Right lung (tissue), 5 donors: ENCODE measurements around the gene CD8B2. TPM values are rescaled to one million over a fixed set of nuclear protein-coding genes. Genes with fewer than 3 reads are reported as not detected.
"Not testable (repeated sequence)": the region's sequence is repeated elsewhere in the genome, so short reads cannot be mapped to it uniquely, and the experiment has no call there.

Source experiments
- DNase-seq, 2 donors: peaks; one replicate each; pipeline ENCODE4 v3.0.0-alpha.2; 2013
- polyA plus RNA-seq, 5 donors: library from polyadenylated mRNA; unstranded; fragments of 120-200 nt; gene quantifications; one replicate each; pipeline versions ENCODE4 v1.2.1 to v1.2.3, GENCODE V29; 2013; ENCODE audit warnings: inconsistent platforms in 1 of 5, low replicate concordance in 1 of 5; ENCODE audit not compliant: insufficient read length in 5 of 5, insufficient read depth in 1 of 5

CD8B2 gene
- polyA plus RNA-seq, 5 donors, result 0.06 to 0.93 (median 0.24) TPM

GRCh38 chr2:106547164-106547903 lies 60.2 kb downstream of the CD8B2 start:
- no peak for DNase-seq

DNA sequence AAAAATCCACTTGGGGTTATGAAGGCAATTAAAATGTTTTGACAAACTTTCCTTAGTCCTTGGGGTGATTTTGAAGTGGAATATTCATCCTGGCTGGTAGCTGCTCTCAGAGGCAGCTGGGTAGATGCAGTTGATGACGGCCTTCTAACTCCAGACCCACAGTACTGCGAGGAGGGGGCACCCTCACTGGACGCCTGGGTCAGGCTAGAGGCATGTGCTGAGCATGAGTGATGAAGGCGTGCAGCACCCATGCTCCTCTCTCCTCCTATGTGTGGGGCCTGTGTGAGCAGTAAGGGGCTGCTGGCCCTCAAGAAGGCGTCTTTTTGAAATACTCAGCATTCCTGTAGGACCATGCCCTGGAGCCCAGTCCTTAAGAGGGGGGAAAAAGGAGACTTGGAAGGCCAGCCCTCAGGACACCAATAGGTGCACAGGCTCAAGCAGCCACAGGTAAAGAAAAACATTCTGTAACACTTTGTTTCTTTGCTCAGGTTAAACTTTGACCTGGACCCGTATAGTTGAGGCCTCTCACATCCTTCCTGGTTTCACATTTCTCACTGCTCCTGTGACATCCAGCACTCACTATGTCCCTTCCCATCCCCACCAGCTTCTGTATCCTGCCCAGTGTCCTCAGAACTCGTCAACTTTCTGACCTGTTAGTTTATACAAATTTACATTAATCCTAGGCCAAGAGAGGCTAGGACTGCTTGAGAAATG lies 64.4 kb downstream of the CD8B2 start:
- DNase-seq, result no peak

- no peak for DNase-seq
Measured at GRCh38 chr2:106552921-106553320, 65.8 kb downstream of the CD8B2 start.

GRCh38 chr2:106553321-106553720 lies 66.2 kb downstream of the CD8B2 start:
- no peak for DNase-seq

GRCh38 chr2:106554411-106554810 lies 67.2 kb downstream of the CD8B2 start:
- no peak for DNase-seq

GRCh38 chr2:106555053-106555452 lies 67.9 kb downstream of the CD8B2 start:
- no peak for DNase-seq

DNA sequence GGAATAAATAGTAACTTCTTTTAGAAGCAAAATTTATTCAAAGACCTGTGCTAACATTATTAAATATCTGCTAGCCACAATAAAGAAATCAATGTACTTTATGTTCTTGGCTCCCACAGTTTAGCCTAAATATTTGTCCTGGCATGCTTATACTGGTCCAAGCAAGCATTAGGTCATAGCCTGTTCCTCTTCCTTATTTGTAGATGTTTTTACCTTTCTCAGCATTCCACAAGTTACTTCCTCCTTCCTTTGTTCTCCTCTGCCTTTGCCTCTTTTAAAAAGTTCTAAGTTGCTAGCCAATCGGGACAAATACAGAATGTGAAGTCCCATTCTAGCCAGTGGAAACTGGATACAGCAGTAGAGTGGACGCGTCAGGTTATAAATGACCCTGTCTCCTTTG lies 72.6 kb downstream of the CD8B2 start:
- not testable (repeated sequence) for DNase-seq

- no peak for DNase-seq
Measured at GRCh38 chr2:106560773-106561172, 73.6 kb downstream of the CD8B2 start.

- no peak for DNase-seq
Measured at GRCh38 chr2:106561356-106561755, 74.2 kb downstream of the CD8B2 start.

- DNase-seq, result no peak
Measured at GRCh38 chr2:106561803-106562202, 74.6 kb downstream of the CD8B2 start.

GRCh38 chr2:106562268-106563186 lies 75.4 kb downstream of the CD8B2 start:
- DNase-seq, result no peak

GRCh38 chr2:106563195-106563594 lies 76.0 kb downstream of the CD8B2 start:
- no peak for DNase-seq

GRCh38 chr2:106565599-106565998 lies 78.4 kb downstream of the CD8B2 start:
- no peak for DNase-seq

DNA sequence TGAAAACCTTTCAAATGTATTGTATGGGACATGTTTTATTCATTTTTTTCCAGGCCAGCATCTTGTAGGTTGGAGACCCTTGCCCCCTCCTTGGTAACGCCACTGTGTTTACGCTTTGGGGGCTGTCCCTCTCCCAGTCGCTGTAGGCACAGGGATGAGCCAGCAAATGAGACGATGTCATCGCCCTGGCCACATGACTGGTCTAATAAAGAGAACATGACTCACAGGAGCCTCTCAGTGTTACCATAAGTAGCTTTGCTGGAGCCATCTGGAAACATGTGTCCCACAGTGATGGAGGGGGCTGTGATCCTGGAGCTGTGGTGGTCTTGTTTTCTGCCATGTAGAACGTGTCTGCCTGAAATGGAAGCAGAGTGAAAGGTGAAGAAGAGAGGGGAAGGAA lies 78.9 kb downstream of the CD8B2 start:
- DNase-seq, result no peak

- not testable (repeated sequence) for DNase-seq
Measured at GRCh38 chr2:106566484-106566883, 79.3 kb downstream of the CD8B2 start.

DNA sequence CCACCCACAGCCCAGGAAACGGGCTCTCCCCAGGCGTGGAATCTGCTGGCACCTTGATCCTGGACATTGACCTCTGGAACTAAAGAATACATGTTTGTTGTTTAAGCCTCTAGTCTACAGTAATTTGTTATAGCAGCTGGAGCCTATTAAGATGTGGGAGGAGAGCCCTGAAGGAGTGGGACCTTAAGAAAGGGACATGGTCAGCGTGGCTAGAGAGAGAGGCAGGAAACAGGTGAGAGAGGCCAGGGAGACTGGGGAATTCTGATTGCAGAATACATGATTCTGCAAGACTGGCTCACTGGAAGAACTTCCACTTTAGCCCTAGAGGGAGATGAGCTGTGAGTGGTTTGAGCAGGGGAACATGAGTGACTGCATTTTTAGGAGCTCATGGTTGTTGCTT lies 83.2 kb downstream of the CD8B2 start:
- DNase-seq, result no peak

Other genes starting within 250 kb of the CD8B2 start
- under 1 TPM; 0.09 to 0.62 (median 0.35) TPM for gene RGPD3, start 19.0 kb upstream of the CD8B2 start, polyA plus RNA-seq